ENCODE results near the gene ANP32A.
A peak's percentile ranks its signal among the peaks of the same experiment; 100 is the strongest.

ANP32A gene

GRCh38 chr15:68819495-68820294, 1.0 kb downstream of the ANP32A start:
- DNase-seq, result peak; percentile 23 to 63 (median 48)

GRCh38 chr15:68818769-68819494, 1.8 kb downstream of the ANP32A start:
- peak; percentile 82 to 93 (median 90) for DNase-seq

DNA sequence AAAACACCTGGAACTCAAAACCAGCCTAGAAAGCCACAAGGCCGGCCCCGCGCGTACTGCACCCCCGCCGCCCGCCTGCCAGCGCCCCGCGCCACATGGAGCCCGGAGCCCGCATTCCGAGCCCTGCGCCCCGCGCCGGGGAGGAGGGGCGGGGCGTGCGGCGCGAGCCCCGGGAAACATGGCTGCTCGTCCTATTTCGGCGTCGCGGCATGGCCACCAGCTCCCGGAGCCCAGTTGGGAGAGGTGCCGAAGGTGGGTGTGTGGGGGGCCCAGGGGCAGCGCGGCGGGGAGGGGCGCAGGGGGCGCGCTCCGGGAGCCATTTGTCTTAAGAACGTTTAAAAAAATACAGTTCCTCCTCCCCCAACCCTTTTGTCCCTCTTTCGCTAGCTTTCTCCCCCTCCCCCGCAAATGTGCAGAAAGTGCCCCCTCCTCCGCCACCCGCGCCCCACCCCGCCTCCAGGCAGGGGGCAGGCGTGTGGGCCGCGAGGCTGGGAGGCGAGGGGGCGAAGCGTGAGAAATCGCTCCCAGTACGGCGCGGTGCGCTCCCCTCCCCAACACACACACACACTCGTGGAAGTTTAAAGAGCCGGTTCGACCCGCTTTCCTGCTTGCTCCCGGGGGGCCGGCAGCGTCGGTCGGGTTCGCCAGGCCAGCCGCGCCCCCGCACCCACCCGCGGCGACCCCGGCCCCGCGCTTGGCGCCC, 2.5 kb downstream of the ANP32A start:
- peak; percentile 74 to 89 (median 82) for DNase-seq

- peak; percentile 79 to 90 (median 89) for DNase-seq
Observed at GRCh38 chr15:68817304-68818065, 3.2 kb downstream of the ANP32A start.

DNA sequence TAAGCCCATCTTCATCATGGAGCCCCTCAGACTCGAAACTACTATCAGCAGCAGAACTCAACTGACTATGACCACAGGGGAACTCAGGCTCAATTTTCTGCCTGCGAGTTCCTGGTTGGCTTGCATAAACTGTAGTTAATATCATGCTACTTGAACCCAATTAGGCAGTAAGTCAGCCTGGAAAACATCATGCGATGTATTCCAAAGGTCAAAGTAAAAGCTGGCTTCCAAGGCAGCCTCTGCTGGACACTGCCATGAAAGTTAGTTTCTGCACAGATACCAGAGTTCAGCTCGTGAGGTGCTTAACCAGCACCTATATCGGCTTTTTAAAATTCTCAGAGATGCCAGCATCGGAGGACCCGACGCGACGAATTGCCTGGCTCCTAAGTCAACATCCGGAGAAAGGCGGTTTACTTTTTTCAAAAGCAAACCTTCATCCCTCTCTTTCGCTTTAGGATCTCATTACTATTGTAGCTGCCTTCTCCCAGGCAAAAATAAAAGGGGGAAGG, 3.8 kb downstream of the ANP32A start:
- DNase-seq, result peak; percentile 48 to 66 (median 60)

DNA sequence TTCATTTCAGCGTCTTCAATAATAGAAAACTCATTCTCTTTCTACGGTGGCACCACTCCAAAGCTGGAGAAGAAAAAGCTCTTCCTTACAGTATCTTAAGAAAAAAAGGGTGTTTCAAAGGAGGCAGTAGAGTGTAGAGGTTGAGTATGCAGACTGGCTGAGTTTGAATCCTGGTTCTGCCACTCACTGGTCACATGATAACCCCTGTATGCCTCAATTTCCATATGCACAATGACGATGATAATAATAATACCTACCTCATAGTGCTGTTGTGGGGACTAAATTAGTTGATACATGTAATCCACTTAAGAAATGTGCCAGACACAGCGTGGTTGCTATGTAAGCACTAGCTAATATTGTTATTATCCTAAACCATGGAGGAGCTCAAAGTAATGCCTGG, 4.5 kb downstream of the ANP32A start:
- no peak for DNase-seq

GRCh38 chr15:68815598-68815997, 5.1 kb downstream of the ANP32A start:
- DNase-seq, result peak in 3 of 4 experiments; percentile 46 to 62 (median 55)

DNA sequence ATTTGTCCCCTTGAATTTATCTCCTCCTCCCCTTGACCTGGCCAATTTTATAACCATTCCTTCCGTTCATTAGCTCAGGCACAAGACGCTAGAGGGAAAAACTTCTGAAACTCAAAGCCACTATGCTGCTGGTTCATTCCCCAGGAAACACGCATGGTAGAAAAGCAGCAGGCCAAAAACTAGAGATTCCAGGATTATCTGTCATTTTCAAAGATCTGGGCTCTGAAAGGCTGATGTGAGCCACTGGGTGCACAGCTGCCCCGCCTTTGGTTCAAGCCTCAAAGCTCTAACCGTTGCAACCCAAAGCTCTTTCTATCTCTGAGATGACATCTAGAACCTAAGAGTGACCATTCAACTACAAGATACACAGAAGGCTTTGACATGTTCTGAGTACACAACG, 6.1 kb downstream of the ANP32A start:
- no peak for DNase-seq

GRCh38 chr15:68812597-68813431, 7.9 kb downstream of the ANP32A start:
- no peak for DNase-seq

GRCh38 chr15:68812069-68812468, 8.6 kb downstream of the ANP32A start:
- no peak for DNase-seq

DNA sequence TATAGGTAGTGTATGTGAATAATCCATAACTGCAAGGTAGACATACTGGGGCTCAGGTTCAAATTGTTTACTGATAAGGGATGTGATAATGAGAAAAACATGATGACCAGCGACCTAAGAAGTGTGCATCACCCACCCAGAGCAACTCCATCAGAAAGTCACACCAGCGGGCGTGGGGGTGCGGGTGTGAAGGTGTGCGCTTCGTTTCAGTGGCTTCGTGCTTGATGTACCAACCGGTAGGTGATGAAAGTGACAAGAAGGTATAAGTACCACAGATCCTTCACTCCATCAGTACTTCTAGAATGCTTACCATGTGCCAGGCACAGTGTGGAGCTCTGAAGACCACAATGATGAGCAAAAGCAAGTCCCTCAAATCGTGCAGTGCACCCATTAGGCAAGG, 11.2 kb downstream of the ANP32A start:
- no peak for DNase-seq

DNA sequence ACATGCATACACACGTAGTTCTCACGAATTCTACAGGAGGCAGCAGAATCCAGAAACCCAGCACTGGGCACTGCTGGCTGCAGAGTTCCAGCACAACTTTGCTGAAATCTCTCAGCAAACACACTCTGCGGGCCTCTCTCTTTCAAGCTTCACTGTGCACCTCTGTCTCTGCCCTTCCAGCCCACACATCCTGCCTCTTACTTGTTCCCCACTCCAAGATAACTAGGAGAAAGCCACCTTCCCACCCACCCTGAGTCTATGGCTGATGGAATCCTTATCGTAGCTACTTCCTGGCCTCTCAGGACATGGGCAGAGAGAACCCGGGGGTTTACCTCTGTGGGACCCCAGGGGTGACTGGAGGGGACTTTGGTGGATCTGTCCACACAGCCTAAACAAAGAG, 11.9 kb downstream of the ANP32A start:
- DNase-seq, result no peak

DNA sequence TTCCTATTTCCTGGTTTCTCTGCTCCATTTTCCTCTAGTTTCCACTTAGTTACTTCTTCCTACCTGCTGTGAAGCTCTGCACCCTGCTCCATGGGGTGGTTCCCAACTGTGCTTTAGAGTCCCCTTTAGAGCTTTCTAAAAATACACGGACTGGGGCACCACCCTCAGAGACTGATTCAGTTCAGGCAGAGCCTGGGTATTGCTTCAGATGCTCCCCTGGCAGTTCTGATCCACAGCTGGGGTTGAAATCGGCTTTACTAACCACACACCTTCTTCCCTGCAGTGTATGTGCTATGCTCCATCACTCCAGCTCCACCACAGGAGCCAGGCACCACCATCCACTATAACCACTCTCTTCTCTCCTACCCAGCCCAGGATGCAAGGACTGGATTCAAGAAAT, 12.6 kb downstream of the ANP32A start:
- DNase-seq, result no peak

DNA sequence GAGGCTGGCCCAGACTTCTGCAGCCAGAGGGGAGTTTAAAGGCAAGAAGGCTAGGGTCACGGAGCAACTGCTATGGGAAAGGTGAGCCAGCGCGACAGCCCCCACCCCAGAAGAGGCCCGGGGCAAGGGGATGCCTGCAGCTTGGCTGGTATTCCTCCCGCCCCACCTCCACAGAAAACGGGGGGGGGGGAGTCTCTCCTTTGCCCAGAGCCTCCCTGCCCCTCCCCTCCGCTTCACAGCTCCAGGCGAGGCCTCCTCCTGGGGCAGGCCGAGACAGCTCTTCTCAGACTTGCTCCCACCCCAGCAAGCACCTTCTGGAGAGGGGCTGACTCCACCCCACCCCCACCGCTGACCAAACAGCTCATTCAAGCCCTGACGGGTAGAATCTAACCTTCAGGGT, 13.4 kb downstream of the ANP32A start:
- no peak for DNase-seq

DNA sequence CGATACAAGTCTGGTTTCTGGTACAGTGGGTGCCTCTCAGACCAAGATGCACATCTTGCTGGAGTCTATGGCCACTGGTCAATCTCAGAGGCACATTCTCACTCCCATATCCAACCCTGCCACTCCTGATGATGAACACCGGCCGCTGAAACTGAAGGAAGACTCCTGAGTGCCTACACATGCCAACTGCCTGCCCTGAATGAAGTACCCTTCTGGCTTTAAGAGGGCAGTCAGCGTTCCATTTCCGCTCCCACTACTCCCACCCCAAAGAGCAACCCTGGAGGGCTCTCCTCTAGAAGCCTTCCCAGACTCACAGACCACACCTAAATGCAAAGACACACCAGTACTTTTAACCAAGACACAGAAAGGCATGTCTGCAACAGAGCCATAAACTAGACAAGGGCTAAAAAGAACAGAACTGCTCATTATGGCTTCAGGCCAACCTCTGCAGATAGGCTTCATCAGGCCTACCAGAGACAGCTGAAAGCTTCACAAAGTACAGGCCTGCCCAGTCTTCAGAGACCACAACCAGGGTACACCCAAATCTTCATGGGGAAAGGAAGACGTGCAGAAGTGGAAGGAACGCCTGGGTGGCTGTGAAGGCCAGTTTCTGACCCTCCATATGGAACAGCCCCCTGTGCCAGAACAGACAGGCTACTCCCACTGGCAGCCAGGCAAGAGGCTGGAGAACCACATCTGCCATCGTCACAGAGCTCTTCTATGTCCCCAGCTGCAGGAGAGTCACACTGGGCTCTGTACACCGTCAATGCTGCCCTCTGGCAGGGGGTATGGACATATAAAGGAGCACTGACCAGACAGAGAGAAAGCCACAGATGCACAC, 14.3 kb downstream of the ANP32A start:
- no peak for DNase-seq

GRCh38 chr15:68802373-68802772, 18.3 kb downstream of the ANP32A start:
- DNase-seq, result no peak

DNA sequence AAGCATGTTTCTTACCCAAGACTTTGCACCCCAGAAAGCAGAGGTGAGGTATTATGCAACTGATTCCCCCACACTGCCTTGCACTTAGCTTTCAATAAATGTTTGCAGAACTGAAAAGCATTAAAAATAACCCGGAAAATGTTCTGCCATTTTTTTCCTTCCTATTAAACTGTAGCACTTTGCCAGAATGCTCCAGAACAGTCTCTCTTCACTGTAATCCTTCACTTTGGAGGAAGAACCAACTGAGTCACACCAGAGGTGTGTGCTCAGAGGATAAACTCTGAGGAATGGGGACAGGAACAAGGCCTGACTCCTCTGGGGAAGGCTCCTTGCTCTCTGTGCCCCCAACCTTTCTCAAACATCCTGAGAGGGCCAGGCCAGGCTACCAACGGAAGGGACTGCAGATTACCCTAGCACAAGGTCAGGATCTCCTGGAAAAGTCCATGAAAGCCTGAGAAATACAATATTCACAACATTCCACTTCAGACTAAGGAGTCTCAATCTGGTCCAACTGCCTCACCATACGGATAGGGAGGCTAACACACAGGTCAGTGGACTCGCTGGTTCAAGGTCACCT, 19.0 kb downstream of the ANP32A start:
- DNase-seq, result peak in 1 of 4 experiments; percentile 25

DNA sequence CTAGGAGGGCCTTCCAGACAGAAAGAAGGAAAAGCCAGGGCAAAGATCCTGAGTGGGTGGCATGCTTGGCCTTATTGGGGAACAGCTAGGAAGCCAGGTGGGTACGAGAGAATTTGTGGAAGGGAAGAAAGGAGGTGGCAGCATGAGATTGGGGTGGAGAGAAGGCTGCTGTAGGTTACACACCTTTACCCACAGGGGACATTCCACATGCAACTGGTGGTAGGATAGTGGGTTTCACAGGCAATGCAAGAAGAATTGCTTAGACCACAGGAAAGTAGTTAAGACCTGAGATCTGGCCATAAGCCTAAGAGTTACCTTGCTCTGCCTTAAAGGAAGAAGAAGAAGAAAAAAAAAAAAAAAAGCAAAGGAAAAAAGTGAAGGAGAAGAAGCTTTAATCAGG, 19.8 kb downstream of the ANP32A start:
- DNase-seq, result no peak

GRCh38 chr15:68798346-68799094, 22.2 kb downstream of the ANP32A start:
- peak in 2 of 4 experiments; percentile 40 to 47 for DNase-seq
